ENCODE results near the gene NOX3.
"Not testable (repeated sequence)": the region's sequence is repeated elsewhere in the genome, so short reads cannot be mapped to it uniquely, and the experiment has no call there.

Gene NOX3

DNA sequence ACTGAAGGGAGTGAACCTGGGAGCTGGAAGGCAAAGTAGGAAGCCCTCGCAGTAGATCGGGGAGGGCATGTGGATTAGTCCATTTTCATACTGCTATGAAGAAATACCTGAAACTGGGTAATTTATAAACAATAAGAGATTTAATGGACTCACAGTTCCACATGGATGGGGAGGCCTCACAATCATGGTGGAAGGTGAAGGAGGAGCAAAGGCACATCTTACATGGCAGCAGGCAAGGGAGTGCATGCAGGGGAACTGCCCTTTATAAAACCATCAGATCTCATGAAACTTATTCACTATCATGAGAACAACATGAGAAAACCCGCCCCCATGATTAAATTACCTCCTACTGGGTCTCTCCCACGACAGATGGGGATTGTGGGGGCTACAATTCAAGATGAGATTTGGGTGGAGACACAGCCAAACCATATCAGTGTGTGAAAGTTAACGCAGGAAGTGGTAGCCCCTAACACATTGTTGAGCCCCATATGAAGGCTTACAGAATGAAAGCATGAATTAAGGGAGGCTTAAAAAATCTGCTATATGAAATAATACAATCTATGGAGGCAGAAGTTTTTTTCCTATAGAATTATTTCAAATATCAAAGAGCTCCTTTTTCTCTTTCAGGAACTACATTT is 15.5 kb upstream of the NOX3 start:
- H3K27ac ChIP-seq; DNase-seq (ENCODE audit: low read depth, low spot score): not testable (repeated sequence)

DNA sequence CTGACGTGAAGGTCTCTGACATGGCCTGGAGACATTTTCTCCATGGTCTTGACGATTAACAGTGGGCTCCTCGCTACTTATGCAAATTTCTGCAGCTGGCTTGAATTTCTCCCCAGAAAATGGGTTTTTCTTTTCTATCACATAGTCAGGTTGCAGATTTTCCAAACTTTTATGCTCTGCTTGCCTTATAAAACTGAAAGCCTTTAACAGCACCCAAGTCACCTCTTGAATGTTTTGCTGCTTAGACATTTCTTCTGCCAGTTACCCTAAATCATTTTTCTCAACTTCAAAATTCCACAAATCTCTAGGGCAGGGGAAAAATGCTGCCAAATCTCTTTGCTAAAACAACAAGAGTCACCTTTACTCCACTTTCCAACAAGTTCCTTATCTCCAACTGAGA is 12.9 kb upstream of the NOX3 start:
- not testable (repeated sequence) for DNase-seq (ENCODE audit: low read depth, low spot score); H3K27ac ChIP-seq

DNA sequence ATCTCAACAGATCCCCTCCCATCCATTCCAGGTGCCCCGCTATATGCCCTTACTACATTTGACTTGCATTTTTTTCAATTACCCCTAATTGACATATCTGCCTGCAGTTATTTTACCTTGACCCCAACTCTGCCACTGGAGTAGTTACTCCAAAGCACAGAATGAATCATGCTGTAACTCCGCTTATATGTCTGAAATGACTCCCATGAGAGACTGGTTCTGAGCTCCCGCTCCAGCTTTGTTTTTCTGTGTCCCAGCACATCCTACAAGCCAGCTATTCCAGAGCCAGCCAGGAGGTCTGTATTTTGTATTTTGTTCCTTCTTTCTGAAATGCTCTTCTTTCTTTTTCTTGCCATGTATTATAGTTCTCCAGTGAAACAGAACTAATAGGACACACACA is 10.9 kb upstream of the NOX3 start:
- H3K27ac ChIP-seq: no peak overlapping the region
- DNase-seq (ENCODE audit: low read depth, low spot score): no peak

DNA sequence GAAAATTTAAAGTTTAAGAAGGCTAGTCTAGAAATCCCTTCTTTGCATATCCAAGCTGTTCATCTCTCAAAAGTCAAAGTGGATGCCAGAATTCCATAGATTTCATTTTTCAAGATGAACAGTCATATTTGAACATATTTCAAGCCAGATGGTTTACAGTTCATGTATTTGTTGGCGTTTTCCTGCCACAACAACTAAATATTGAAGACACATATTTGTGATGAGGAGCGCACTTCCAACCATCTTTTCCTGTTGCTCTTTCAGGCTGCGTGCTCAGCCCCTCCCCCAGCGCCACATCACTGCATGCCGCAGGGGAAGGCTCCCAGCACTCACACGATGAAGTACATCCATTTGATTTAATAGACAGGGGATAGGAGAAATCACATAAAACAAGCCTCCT is 5.9 kb upstream of the NOX3 start:
- no peak overlapping the region for H3K27ac ChIP-seq
- DNase-seq (ENCODE audit: low read depth, low spot score): no peak

DNA sequence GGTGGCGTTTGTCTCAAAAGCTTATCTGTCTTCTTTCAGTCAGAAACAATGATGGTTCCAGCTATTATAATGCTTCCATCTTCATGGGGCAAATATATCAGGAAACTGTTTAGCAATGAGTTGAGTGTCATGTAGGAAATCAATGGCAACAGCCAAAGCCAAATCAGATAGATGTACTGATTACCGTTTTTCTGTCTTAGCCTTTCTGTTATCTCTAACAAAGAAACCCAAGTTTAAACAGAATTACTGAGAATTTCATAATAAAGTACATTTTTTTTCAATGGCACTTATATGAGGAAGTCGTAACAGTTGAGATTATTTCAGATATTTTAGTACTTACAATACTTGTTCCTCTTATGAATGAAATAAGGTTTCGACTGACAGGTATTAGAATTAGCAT is 1.2 kb downstream of the NOX3 start:
- no peak overlapping the region for H3K27ac ChIP-seq
- no peak for DNase-seq (ENCODE audit: low read depth, low spot score)

DNA sequence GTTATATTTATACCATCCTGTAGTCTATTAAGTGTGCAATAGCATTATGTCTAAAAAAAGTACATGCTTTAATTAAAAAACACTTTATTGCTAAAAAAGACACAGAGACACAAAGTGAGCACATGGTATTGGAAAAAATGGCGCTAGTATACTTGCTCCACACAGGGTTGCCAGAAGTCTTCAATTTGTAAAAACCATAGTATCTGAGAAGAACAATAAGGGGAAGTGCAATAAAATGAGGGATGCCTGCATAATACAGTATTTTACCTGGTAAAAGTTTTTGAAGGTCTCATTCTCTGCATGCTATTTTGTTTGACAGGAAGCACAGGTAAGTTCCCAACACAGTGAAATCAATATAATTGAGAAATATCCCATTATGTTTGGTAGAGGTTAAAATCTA is 1.6 kb downstream of the NOX3 start:
- no peak overlapping the region for H3K27ac ChIP-seq
- DNase-seq (ENCODE audit: low read depth, low spot score): no peak

DNA sequence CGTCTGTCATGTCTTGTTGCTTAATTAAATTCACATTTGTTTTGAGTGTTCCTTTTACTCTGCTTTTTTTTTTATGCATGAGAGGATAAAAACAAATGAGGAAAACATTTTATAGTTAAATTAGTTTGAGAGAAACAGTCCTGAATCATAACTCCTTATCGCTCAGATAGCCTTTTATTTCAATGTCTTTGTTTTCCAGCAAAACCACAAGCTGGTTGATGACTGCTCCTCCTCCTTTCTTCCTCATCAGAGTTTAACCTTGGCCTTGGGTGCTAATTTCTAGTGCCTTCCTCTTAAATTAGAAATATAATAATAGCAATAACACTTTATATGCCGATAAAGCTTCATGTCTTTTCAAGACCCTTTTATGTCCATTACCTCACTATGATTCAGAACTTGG is 3.1 kb downstream of the NOX3 start:
- no peak overlapping the region for H3K27ac ChIP-seq
- DNase-seq (ENCODE audit: low read depth, low spot score): no peak

DNA sequence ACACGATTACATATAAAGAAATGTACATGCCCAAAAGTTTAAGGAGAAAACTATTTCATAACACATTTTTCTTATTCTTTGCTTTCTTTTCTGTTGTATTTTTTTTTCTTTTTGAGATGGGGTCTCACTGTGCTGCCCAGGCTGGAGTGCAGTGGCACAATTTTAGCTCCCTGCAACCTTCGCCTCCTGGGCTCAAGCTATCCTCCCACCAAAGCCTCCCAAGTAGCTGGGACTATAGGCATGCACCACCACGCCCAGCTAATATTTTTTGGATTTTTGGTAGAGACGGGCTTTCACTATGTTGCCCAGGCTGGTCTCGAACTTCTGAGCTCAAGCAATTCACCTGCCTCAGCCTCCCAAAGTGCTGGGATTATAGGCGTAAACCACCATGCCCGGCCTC is 4.1 kb downstream of the NOX3 start:
- not testable (repeated sequence) for H3K27ac ChIP-seq; DNase-seq (ENCODE audit: low read depth, low spot score)

DNA sequence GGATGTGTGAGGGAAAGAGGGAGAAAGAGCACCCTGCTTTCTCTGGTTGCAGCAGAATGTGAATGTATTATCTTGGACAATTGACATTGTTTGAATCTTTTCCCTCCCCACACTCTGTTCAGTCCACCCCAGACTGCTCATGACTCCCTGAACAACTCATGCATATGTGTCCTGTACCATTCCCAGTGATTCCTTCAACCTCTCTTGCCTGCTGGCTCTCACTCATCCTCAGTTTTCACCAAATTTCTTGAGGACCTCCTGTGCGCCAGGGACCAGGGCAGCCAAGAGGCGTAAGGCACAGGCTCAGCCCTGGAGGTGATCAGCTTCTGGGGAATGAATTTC is 5.4 kb downstream of the NOX3 start:
- no peak overlapping the region for H3K27ac ChIP-seq
- no peak for DNase-seq (ENCODE audit: low read depth, low spot score)

DNA sequence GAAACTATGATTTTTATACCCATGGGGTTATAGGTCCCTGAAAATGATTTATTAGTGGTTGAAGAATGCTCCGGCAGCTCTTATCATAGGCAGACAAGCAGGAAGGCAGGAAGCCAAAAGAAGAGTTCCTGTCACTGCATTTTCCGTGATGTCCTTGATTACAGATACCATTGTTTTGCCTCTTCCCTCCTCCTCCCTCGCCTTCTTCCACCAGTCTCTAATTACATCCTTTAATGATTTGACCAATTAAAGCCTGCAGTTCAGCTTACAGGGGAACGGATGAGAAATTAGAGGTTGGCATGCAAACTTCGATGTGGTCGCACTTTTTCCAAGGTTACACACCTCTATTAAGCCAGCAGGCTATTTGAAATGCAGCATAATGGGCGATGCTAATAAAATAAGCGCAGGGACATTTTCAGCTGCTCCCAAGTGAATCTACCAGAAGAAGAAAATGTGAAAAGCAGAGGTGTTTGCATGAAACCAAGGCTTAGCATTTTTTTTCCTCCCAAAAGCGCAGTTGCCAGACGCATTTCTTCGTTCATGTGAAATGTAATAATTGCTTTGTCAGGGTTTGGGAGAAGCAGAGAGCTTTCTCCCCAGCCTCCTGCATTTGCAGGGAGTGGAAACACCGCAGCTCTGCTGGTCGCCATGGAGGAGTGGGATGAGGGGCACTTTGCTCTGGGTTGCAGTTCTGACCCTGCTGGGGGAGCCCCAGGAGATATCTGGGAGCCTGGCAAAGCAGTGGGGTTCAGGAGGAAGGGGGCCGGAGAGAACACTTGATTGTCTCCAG is 6.0 kb downstream of the NOX3 start:
- H3K27ac ChIP-seq: no peak overlapping the region
- no peak for DNase-seq (ENCODE audit: low read depth, low spot score)

DNA sequence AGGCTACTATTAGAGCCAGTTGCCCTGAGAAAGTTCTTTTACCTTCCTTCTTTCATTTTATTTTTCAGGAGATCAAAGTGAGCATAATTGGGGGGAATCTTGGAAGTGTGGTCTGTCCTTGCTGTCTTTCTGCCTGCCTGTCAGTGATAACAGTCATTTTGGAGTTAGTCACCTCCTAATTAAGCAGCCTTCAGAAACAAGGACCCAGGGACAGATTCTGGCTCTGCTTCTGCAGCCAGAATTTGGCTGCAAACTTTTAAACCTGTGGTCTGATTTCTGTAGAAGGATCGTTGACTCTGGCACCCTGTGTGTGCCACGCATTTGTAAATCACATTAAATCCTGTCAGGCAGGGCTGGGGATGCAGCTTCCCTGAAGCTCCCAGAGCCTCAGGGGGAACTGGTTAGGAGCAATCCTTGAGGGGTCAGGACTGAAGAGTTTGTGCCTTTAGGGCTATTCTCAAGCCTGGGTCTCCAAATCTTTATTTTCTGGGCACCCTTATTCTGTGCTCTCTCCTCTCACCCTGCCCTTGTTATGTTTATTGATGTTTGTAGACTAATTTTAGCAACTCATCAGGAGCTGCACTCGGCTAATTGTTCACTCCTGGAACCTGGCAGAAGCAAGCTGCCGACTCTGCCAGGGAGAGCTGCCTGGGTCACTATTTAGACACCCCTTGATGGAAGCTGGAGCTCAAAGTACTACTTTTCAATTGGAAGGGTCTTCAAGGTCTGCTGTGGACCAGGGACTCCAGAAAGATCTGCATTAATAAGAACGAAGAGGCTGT is 6.8 kb downstream of the NOX3 start:
- no peak overlapping the region for H3K27ac ChIP-seq

DNA sequence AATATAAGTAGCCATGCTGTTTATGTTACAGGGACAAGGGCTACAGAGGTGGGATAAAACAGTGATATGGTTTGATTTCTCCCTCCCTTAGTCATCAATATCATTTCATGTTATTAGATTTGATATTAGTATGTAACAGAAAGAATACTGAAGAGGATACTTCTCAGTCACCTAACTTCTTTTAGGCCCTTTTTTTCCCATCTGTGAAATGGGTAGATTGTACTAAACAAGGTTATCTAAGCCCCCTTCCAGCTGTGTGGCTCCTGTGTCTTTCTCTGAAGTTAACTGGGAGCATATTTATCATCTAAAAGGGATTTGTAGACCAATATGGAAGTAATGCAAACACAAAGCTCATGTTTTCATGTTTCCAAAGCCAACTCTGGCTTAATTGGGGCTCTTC is 7.7 kb downstream of the NOX3 start:
- no peak for DNase-seq (ENCODE audit: low read depth, low spot score)
- H3K27ac ChIP-seq: no peak overlapping the region

More for the DNA sequence above, 6.8 kb downstream of the NOX3 start:
- no peak for DNase-seq (ENCODE audit: low read depth, low spot score)

DNA sequence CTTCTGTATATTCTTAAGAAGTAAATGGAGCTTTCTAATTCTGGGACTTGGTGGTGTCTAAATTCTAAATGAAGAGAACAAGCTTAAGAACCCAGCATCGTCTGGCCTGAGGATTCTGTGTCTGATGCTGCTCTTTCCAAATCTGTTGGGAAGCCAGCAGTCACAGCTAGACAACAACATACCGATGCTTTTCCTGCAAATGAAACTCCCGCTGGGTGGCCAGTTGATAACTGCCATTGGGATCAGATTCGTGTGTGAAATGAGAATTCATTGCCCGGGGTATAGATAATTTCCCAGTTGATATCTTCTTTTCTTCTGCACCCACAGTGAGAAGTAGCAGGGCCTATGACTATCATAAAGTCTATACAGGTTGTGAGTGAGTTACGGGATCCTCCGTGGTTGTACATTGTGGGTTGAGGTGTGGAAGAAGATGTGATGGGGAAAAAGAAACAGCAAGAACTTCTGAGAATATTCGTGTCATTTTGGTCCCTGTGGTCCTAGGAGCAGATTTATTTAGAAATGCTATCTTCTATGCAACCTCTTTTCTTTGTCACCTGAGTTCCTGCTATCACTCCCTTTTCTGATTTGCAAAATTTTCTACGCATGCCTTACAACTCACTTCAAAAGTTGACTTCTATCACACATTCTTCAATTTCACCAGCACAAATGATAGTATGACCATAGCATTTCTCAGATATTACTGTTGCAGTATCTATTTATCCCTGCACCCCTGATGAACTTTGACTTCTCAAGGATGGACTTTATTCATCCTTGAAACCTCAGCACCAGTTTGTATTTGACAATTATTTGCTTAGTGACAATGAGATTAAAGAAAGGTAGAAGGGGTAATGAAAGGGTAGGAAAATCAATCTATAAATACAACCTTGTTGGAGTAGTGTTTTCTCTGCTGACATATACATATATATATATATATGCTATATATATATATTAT is 10.4 kb downstream of the NOX3 start:
- no peak overlapping the region for H3K27ac ChIP-seq
- no peak for DNase-seq (ENCODE audit: low read depth, low spot score)

DNA sequence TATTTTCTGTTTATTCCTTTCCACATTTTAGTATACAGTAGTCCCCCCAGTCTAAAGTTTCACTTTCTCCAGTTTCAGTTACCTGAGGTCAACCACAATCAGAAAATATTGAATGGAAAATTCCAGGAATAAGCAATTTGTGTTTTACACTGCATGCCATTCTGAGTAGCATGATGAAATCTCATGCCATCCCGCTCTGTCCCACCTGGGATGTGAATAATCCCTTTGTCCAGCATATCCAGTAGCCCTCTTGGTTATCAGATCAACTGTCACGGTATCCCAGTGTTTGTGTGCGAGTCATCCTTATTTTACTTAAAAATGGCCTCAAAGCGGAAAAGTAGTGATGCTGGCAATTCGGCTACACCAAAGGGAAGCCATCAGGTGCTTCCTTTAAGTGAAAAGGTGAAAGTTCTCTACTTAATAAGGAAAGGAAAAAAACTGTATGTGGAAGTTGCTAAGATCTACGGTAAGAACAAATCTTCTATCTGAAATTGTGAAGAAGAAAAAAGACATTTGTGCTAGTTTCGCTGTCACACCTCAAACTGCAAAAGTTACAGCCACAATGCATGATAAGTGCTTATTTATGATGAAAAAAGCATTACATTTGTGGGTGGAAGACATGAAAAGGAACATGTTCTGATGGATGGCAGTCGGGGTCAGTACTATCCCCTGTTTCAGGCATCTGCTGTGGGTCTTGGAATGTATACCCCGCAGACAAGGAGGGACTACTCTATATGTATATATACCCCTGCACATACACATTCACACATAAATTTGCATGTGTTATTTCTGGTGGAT is 11.3 kb downstream of the NOX3 start:
- DNase-seq (ENCODE audit: low read depth, low spot score): no peak
- H3K27ac ChIP-seq: no peak overlapping the region

DNA sequence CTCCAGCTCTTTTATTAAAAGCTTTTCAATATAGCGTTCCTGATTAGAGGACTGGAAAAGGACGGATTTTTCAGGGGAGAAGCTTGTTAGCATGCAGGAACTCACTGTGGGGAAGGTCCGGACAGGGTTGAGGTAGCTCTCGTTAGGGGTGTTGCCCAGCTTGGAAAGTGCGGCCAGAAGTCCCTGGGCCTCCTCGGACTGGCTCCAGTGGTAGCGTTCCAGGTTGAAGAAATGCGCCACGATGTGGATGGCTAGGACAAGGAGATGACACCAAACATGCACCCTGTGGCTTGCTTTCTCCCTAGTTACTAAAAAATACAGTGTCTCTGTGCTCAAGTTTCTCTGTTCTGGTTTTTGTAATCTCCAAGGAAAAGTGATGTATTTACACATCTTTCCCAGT is 12.5 kb downstream of the NOX3 start:
- no peak for DNase-seq (ENCODE audit: low read depth, low spot score)
- no peak overlapping the region for H3K27ac ChIP-seq

DNA sequence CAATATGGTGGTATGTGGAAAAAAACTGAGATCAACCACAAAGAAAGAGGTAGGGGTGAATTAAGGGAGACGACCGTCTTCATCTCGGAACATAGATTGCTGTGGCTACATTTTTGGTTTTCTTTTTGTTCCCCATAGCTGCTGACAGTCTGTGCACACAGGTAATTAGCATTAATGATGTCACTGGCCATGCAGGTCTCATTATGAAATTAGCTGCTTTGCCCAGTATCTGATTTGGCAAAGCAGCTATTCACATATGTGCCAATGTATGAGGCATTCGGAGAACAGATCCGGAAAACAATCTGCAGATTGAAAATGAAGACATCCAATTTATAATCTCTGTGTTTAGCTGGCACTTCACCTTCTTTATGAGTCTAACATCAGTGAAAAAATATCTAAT is 13.1 kb downstream of the NOX3 start:
- H3K27ac ChIP-seq: no peak overlapping the region
- DNase-seq (ENCODE audit: low read depth, low spot score): no peak

DNA sequence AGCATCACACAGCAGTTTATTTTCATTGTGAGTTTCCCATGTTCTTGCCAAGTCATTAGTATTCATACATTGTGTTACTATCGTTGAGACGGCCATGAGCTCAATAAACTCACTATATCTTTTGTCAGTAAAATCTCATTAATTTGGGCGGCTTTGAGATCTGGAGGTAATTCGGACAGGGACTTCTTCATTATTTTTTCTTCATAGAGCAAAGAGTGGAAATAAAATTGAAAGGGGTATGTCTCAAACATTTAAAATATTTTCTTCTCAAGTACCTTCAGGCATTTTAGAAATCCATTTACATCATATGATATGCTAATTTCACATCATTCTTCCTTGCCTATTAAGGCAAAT is 14.6 kb downstream of the NOX3 start:
- no peak for DNase-seq (ENCODE audit: low read depth, low spot score)
- H3K27ac ChIP-seq: no peak overlapping the region

DNA sequence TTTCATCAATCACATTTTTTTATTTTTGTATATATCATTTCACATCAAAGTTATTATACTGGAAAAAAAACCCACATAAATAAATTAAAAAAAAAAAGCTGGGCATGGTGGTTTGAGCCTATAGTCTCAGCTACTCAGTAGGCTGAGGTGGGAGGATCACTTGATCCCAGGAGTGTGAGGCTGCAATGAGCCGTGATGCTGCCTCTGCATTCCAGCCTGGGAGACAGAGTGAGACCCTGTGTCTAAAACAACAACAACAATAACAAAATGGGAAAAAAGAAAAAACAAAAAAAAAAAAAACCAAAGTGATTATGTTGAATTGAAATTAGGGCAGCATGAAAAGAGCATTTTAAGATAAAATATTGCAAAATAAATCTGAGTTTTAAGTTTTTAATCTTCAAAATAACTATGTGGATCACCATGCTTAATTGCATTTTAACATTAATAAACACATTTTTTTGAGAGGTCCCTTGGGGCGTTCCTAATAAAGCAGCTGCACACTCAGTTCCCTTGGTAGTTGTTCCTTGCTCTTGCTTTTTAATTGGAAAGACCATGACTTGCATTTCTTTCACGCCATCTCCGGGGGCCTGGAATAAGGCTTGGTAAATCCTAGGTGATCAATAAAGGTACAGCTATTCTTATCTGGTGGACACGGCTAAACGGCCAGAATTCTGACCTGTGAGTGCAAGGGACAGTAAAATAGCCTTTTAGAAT is 15.1 kb downstream of the NOX3 start:
- H3K27ac ChIP-seq: no peak overlapping the region
- no peak for DNase-seq (ENCODE audit: low read depth, low spot score)

DNA sequence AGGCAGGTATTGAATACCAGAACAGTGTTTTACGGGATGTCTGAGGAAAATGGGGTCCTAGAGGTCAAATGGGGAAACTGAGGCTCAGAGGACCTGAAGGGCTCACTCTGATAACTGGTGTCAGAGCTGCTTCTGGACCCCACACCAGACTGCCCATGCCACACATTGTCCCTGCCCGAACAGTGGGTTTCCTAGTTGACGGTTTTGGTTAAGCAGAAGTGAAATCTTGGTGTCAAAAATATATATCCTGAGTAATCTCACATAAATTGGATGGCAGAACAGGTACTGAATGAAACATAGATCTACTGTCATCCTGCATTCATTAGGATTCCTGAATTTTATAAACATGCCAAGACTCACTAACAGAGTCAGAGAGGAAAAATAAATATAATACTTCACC is 16.3 kb downstream of the NOX3 start:
- no peak for DNase-seq (ENCODE audit: low read depth, low spot score)
- H3K27ac ChIP-seq: no peak overlapping the region
